Measurements from ENCODE around the gene PYCARD.

- TF ChIP-seq EZH2 (IDR thresholded peaks at IDR 0.05; ENCODE audit: low read length) = no peak
- TF ChIP-seq CTCF (optimal IDR thresholded peaks at IDR 0.05 in 1 of 3, IDR thresholded peaks at IDR 0.05 in 1 of 3, conservative IDR thresholded peaks at IDR 0.05 in 1 of 3; ENCODE audit: extremely low read depth in 1 of 3, insufficient read depth in 2 of 3, low read length in 3 of 3) = no peak
Measured at GRCh38 chr16:31250782-31251384, 48.3 kb upstream of the PYCARD start.

All from keratinocyte (primary cell).